ENCODE measurements around the gene BNIP5. TPM values are rescaled to one million over a fixed set of nuclear protein-coding genes. Genes with fewer than 3 reads are reported as not detected.

BNIP5 gene
- total and polyA plus RNA-seq, 8 donors, result 2.4 to 14.8 (median 4.6) TPM

- Histone ChIP-seq H3K27me3 (peaks cover 0 to 2% (median 0%) of the 10 kb centered on the region in 3 donors), H3K27ac (no peak overlapping the region), H3K9me3 (no peaks in the 10 kb centered on the region), H3K4me3 (no peak overlapping the region), H3K4me1 (peaks cover 0 to 10% (median 6%) of the 10 kb centered on the region in 4 donors), H3K36me3 (no peaks in the 10 kb centered on the region)
- TF ChIP-seq POLR2A (IDR thresholded peaks at IDR 0.05), result no peak
- no peak for TF ChIP-seq POLR2AphosphoS5 (IDR thresholded peaks at IDR 0.05)
- no peak for TF ChIP-seq EP300 (IDR thresholded peaks at IDR 0.05)
- no peak for TF ChIP-seq CTCF (IDR thresholded peaks at IDR 0.05)
- intact Hi-C loops (cut with DNase I; ENCODE audit: low total_unique reads), result no loop called here
- 73 to 82% (median 77%) methylated on average over 9 of the region's 9 CpGs for WGBS, 5 donors
- DNase-seq, result no peak
Measured at GRCh38 chr6:36381502-36382389, 45.1 kb upstream of the BNIP5 start.

GRCh38 chr6:36380166-36380565, 43.5 kb upstream of the BNIP5 start:
- Histone ChIP-seq H3K27ac (no peak overlapping the region), H3K27me3 (no peaks in the 10 kb centered on the region), H3K4me1 (no peaks in the 10 kb centered on the region), H3K4me3 (no peak overlapping the region), H3K36me3 (peaks cover 0 to 6% (median 0%) of the 10 kb centered on the region in 4 donors), H3K9me3 (no peaks in the 10 kb centered on the region)
- intact Hi-C loops (cut with DNase I; ENCODE audit: low total_unique reads), result no loop called here
- 90 to 96% (median 95%) methylated on average over 4 of the region's 4 CpGs for WGBS, 5 donors
- DNase-seq, result no peak
- TF ChIP-seq POLR2A (IDR thresholded peaks at IDR 0.05) (no peak), CTCF (IDR thresholded peaks at IDR 0.05) (no peak), POLR2AphosphoS5 (IDR thresholded peaks at IDR 0.05) (no peak), EP300 (IDR thresholded peaks at IDR 0.05) (no peak)

- no peaks in the 10 kb centered on the region for H3K9me3 ChIP-seq
- no peaks in the 10 kb centered on the region for H3K27me3 ChIP-seq
- DNase-seq, result no peak
- H3K36me3 ChIP-seq, result peaks cover 0 to 6% (median 0%) of the 10 kb centered on the region in 4 donors
- H3K4me3 ChIP-seq, result no peak overlapping the region
- intact Hi-C loops (cut with DNase I; ENCODE audit: low total_unique reads), result no loop called here
- TF ChIP-seq EP300 (IDR thresholded peaks at IDR 0.05) (no peak), CTCF (IDR thresholded peaks at IDR 0.05) (no peak), POLR2AphosphoS5 (IDR thresholded peaks at IDR 0.05) (no peak), POLR2A (IDR thresholded peaks at IDR 0.05) (no peak)
- no peak overlapping the region for H3K27ac ChIP-seq
- H3K4me1 ChIP-seq, result no peaks in the 10 kb centered on the region
- 93 to 95% (median 94%) methylated on average over 10 of the region's 10 CpGs for WGBS, 5 donors
Measured at GRCh38 chr6:36378936-36379335, 42.2 kb upstream of the BNIP5 start.

GRCh38 chr6:36378243-36378920, 41.7 kb upstream of the BNIP5 start:
- WGBS, 5 donors, result 83 to 92% (median 88%) methylated on average over 4 of the region's 4 CpGs
- Histone ChIP-seq H3K9me3 (no peaks in the 10 kb centered on the region), H3K27ac (no peak overlapping the region), H3K4me1 (no peaks in the 10 kb centered on the region), H3K36me3 (peaks cover 0 to 6% (median under 1%) of the 10 kb centered on the region in 4 donors), H3K4me3 (no peak overlapping the region), H3K27me3 (no peaks in the 10 kb centered on the region)
- TF ChIP-seq POLR2AphosphoS5 (IDR thresholded peaks at IDR 0.05) (no peak), CTCF (IDR thresholded peaks at IDR 0.05) (no peak), POLR2A (IDR thresholded peaks at IDR 0.05) (no peak), EP300 (IDR thresholded peaks at IDR 0.05) (no peak)
- no peak for DNase-seq
- intact Hi-C loops (cut with DNase I; ENCODE audit: low total_unique reads), result no loop called here

All from stomach (tissue), 9 donors.